Subcutaneous abdominal adipose tissue (tissue), 5 donors: ENCODE results near the gene SSTR3.

ENCODE experiments used
- H3K27ac ChIP-seq: one replicate; pipeline ENCODE4 v1.7.0; 2013; ENCODE audit warnings: low read depth, mild to moderate bottlenecking, inconsistent platforms, low read length, moderate library complexity
- H3K27me3 ChIP-seq, 5 donors: one replicate each; pipeline ENCODE4 v1.7.0; 2013; ENCODE audit warnings: low read length in 5 of 5, inconsistent platforms in 1 of 5; ENCODE audit not compliant: control insufficient read depth in 5 of 5, insufficient read depth in 4 of 5
- H3K36me3 ChIP-seq, 5 donors: one replicate each; pipeline ENCODE4 v1.7.0; 2013; ENCODE audit warnings: low read length in 5 of 5; ENCODE audit not compliant: control insufficient read depth in 5 of 5, insufficient read depth in 5 of 5
- H3K4me1 ChIP-seq, 5 donors: one replicate each; pipeline ENCODE4 v1.7.0; 2013; ENCODE audit warnings: low read length in 5 of 5, mild to moderate bottlenecking in 3 of 5, moderate library complexity in 1 of 5; ENCODE audit not compliant: control insufficient read depth in 5 of 5, insufficient read depth in 5 of 5
- H3K4me3 ChIP-seq, 5 donors: one replicate each; pipeline ENCODE4 v1.7.0; 2013; ENCODE audit warnings: low read length in 5 of 5, low read depth in 1 of 5
- H3K9ac ChIP-seq, 5 donors: one replicate each; pipeline ENCODE4 v1.7.0; 2013; ENCODE audit warnings: low read length in 5 of 5, mild to moderate bottlenecking in 4 of 5, moderate library complexity in 3 of 5
- H3K9me3 ChIP-seq, 5 donors: one replicate each; pipeline ENCODE4 v1.7.0; 2013; ENCODE audit warnings: low read length in 5 of 5; ENCODE audit not compliant: control insufficient read depth in 5 of 5
- donor health status: healthy.
- donor health status: healthy.
- donor health status: healthy.
- donor health status: healthy.
- donor health status: healthy.

SSTR3 gene

GRCh38 chr22:37212174-37212906 lies at the start of gene SSTR3:
Gene SSTR3, minus strand, starts transcription at chr22:37212477. Its CDS starts 4,674 bp downstream, at chr22:37207803.
- Histone ChIP-seq H3K9ac (no peak within 1 kb of the TSS), H3K27me3 (peaks cover 11 to 29% (median 21%) of the 10 kb centered on the region in 5 donors)

GRCh38 chr22:37260901-37261336 lies 48.6 kb upstream of the SSTR3 start:
- Histone ChIP-seq H3K4me1 (peaks cover 0 to 4% (median 0%) of the 10 kb centered on the region in 5 donors), H3K9ac (peak overlapping the region in 1 of 5 donors; percentile 5), H3K27me3 (peaks cover 27 to 42% (median 33%) of the 10 kb centered on the region in 5 donors), H3K9me3 (peaks cover 8 to 17% (median 15%) of the 10 kb centered on the region in 5 donors), H3K36me3 (no peaks in the 10 kb centered on the region), H3K4me3 (no peak overlapping the region), H3K27ac (no peak overlapping the region)

More at GRCh38 chr22:37212174-37212906, at the start of gene SSTR3:
- no peak within 1 kb of the TSS for H3K27ac ChIP-seq
- H3K9me3 ChIP-seq = no peaks in the 10 kb centered on the region
- no peaks in the 10 kb centered on the region for H3K36me3 ChIP-seq
- H3K4me1 ChIP-seq = peaks cover 0 to 13% (median 9%) of the 10 kb centered on the region in 5 donors
- H3K4me3 ChIP-seq = no peak within 1 kb of the TSS

- H3K9ac ChIP-seq = peak overlapping the region in 1 of 5 donors; percentile 5
- no peak overlapping the region for H3K27ac ChIP-seq
- H3K27me3 ChIP-seq = peaks cover 27 to 44% (median 37%) of the 10 kb centered on the region in 5 donors
- H3K36me3 ChIP-seq = no peaks in the 10 kb centered on the region
- H3K4me3 ChIP-seq = no peak overlapping the region
- H3K9me3 ChIP-seq = peaks cover 8 to 17% (median 15%) of the 10 kb centered on the region in 5 donors
- peaks cover 0 to 4% (median 0%) of the 10 kb centered on the region in 5 donors for H3K4me1 ChIP-seq
Observed at GRCh38 chr22:37260155-37260795, 48.0 kb upstream of the SSTR3 start.

- no peak overlapping the region for H3K27ac ChIP-seq
- peaks cover 8 to 12% (median 11%) of the 10 kb centered on the region in 5 donors for H3K9me3 ChIP-seq
- no peak overlapping the region for H3K9ac ChIP-seq
- peaks cover 0 to 4% (median 0%) of the 10 kb centered on the region in 5 donors for H3K4me1 ChIP-seq
- no peaks in the 10 kb centered on the region for H3K36me3 ChIP-seq
- no peak overlapping the region for H3K4me3 ChIP-seq
- peaks cover 27 to 44% (median 37%) of the 10 kb centered on the region in 5 donors for H3K27me3 ChIP-seq
Observed at GRCh38 chr22:37259540-37260029, 47.3 kb upstream of the SSTR3 start.

- H3K9me3 ChIP-seq = peaks cover under 1 to 5% (median 4%) of the 10 kb centered on the region in 5 donors
- no peak overlapping the region for H3K9ac ChIP-seq
- H3K4me3 ChIP-seq = no peak overlapping the region
- no peaks in the 10 kb centered on the region for H3K36me3 ChIP-seq
- H3K27ac ChIP-seq = no peak overlapping the region
- peaks cover 0 to 4% (median 0%) of the 10 kb centered on the region in 5 donors for H3K4me1 ChIP-seq
- peaks cover 23 to 44% (median 37%) of the 10 kb centered on the region in 5 donors for H3K27me3 ChIP-seq
Observed at GRCh38 chr22:37258753-37259401, 46.6 kb upstream of the SSTR3 start.

GRCh38 chr22:37258005-37258752 lies 45.9 kb upstream of the SSTR3 start:
- Histone ChIP-seq H3K4me1 (peaks cover 0 to 4% (median 0%) of the 10 kb centered on the region in 5 donors), H3K9ac (no peak overlapping the region), H3K9me3 (no peaks in the 10 kb centered on the region), H3K27ac (no peak overlapping the region), H3K27me3 (peaks cover 23 to 45% (median 35%) of the 10 kb centered on the region in 5 donors), H3K36me3 (no peaks in the 10 kb centered on the region), H3K4me3 (no peak overlapping the region)

GRCh38 chr22:37256075-37256726 lies 43.9 kb upstream of the SSTR3 start:
- no peak overlapping the region for H3K9ac ChIP-seq
- H3K36me3 ChIP-seq = no peaks in the 10 kb centered on the region
- H3K4me3 ChIP-seq = no peak overlapping the region
- H3K27ac ChIP-seq = no peak overlapping the region
- H3K27me3 ChIP-seq = peaks cover 20 to 37% (median 36%) of the 10 kb centered on the region in 5 donors
- peaks cover 0 to 4% (median 0%) of the 10 kb centered on the region in 5 donors for H3K4me1 ChIP-seq
- no peaks in the 10 kb centered on the region for H3K9me3 ChIP-seq

- peaks cover 0 to 4% (median 0%) of the 10 kb centered on the region in 5 donors for H3K4me1 ChIP-seq
- H3K27ac ChIP-seq = no peak overlapping the region
- no peaks in the 10 kb centered on the region for H3K36me3 ChIP-seq
- H3K27me3 ChIP-seq = peaks cover 20 to 37% (median 36%) of the 10 kb centered on the region in 5 donors
- H3K9ac ChIP-seq = no peak overlapping the region
- H3K4me3 ChIP-seq = no peak overlapping the region
- H3K9me3 ChIP-seq = no peaks in the 10 kb centered on the region
Observed at GRCh38 chr22:37255558-37256006, 43.3 kb upstream of the SSTR3 start.

GRCh38 chr22:37254867-37255233 lies 42.6 kb upstream of the SSTR3 start:
- Histone ChIP-seq H3K27ac (no peak overlapping the region), H3K27me3 (peaks cover 16 to 32% (median 30%) of the 10 kb centered on the region in 5 donors), H3K9me3 (no peaks in the 10 kb centered on the region), H3K4me3 (no peak overlapping the region), H3K9ac (no peak overlapping the region), H3K36me3 (no peaks in the 10 kb centered on the region), H3K4me1 (peaks cover 0 to 4% (median 0%) of the 10 kb centered on the region in 5 donors)
